ENCODE results near the gene IL33. TPM values are rescaled to one million over a fixed set of nuclear protein-coding genes. Genes with fewer than 3 reads are reported as not detected.

The IL33 gene
- total RNA-seq, 1 experiment from 2014 or later: not detected

DNA sequence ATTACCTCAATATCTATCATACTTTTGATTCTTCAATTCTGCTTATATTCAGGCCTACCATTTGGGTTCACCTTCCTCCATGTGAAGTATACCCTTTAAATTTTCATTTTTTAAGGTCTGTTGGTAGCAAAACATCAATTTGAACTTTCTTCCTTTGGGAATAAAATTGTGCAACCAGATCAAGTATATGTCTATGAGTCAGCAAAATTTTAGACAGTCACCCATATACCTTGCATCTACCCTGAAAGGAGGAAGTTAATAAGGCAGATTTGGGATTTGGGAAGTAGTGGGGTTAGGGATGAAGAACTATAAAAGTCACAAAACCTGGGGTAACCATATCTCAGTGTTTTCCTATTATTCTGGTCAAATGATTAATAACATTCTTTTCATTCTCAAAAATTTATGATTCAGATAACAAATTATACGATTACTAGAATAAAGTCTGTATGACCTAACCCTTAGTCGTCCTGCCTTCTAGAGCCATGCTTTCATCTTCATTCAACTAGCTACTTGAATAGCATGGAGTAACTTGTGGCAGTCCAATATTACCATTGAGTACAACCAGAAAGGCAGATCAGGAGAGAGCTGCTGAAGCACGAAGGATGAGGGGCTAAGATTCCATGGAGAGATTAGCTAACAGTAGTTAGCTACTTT, 2.8 kb upstream of the IL33 start:
- DNase-seq (ENCODE audit: low read depth, low spot score) (no peak), ATAC-seq (no peak)
- BruUV-seq (replicated peaks): no TSS peak
- Histone ChIP-seq H3K79me2 (ENCODE audit: insufficient read depth, low read length) (no peaks in the 10 kb centered on the region), H3K27ac (ENCODE audit: low read depth, low read length) (no peak overlapping the region), H3K4me3 (replicated peaks in 1 of 2; ENCODE audit: low read depth in 1 of 2, low read length in 2 of 2) (no peak overlapping the region), H3K9ac (ENCODE audit: low read length) (no peak overlapping the region), H3K9me3 (ENCODE audit: control insufficient read depth in 1 of 2, insufficient read depth in 1 of 2, low read depth in 1 of 2, low read length in 2 of 2) (peaks cover 8 to 10% of the 10 kb centered on the region in 2 experiments; a peak in 2 of 4 replicates), H3K36me3 (ENCODE audit: control insufficient read depth in 1 of 2, insufficient read depth in 2 of 2, low read length in 2 of 2) (no peaks in the 10 kb centered on the region), H2AFZ (ENCODE audit: low read depth, low read length, poor library complexity, severe bottlenecking) (peak overlapping the region; percentile 47), H4K20me1 (ENCODE audit: insufficient read depth) (no peaks in the 10 kb centered on the region), H3K4me1 (ENCODE audit: control insufficient read depth in 1 of 2, insufficient read depth in 2 of 2, low read length in 2 of 2) (no peaks in the 10 kb centered on the region), H3K27me3 (ENCODE audit: insufficient read depth, low read length) (no peaks in the 10 kb centered on the region), H3K9me2 (ENCODE audit: insufficient read depth) (no peaks in the 10 kb centered on the region), H3K4me2 (ENCODE audit: low read length) (no peak overlapping the region)
- CTCF ChIA-PET: interaction anchor here (1.1 kb wide), 1 partner anchor 18 kb away, joined by 3 read pairs; no protein-coding TSS in a partner anchor
- no peak for TF ChIP-seq RAD21 (IDR thresholded peaks at IDR 0.05; ENCODE audit: low read depth)
- no peak for TF ChIP-seq SRF (IDR thresholded peaks at IDR 0.05; ENCODE audit: low read depth)
- no peak for TF ChIP-seq FOSL1 (IDR thresholded peaks at IDR 0.05; ENCODE audit: low read depth)
- no peak for TF ChIP-seq ELF1 (IDR thresholded peaks at IDR 0.05; ENCODE audit: borderline replicate concordance, low read depth)
- TF ChIP-seq POLR2AphosphoS5 (IDR thresholded peaks at IDR 0.05; ENCODE audit: low read depth, low read length): no peak
- TF ChIP-seq, protein P1, sequence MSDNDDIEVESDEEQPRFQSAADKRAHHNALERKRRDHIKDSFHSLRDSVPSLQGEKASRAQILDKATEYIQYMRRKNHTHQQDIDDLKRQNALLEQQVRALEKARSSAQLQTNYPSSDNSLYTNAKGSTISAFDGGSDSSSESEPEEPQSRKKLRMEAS (IDR thresholded peaks at IDR 0.05): no peak
- TF ChIP-seq, protein P2, sequence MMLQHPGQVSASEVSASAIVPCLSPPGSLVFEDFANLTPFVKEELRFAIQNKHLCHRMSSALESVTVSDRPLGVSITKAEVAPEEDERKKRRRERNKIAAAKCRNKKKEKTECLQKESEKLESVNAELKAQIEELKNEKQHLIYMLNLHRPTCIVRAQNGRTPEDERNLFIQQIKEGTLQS (IDR thresholded peaks at IDR 0.05): no peak
- TF ChIP-seq CBX3 (IDR thresholded peaks at IDR 0.05; ENCODE audit: low read depth): no peak
- TF ChIP-seq SP1 (IDR thresholded peaks at IDR 0.05; ENCODE audit: low read depth): no peak
- TF ChIP-seq, protein P3, sequence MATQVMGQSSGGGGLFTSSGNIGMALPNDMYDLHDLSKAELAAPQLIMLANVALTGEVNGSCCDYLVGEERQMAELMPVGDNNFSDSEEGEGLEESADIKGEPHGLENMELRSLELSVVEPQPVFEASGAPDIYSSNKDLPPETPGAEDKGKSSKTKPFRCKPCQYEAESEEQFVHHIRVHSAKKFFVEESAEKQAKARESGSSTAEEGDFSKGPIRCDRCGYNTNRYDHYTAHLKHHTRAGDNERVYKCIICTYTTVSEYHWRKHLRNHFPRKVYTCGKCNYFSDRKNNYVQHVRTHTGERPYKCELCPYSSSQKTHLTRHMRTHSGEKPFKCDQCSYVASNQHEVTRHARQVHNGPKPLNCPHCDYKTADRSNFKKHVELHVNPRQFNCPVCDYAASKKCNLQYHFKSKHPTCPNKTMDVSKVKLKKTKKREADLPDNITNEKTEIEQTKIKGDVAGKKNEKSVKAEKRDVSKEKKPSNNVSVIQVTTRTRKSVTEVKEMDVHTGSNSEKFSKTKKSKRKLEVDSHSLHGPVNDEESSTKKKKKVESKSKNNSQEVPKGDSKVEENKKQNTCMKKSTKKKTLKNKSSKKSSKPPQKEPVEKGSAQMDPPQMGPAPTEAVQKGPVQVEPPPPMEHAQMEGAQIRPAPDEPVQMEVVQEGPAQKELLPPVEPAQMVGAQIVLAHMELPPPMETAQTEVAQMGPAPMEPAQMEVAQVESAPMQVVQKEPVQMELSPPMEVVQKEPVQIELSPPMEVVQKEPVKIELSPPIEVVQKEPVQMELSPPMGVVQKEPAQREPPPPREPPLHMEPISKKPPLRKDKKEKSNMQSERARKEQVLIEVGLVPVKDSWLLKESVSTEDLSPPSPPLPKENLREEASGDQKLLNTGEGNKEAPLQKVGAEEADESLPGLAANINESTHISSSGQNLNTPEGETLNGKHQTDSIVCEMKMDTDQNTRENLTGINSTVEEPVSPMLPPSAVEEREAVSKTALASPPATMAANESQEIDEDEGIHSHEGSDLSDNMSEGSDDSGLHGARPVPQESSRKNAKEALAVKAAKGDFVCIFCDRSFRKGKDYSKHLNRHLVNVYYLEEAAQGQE (IDR thresholded peaks at IDR 0.05; ENCODE audit: low read depth): no peak
- TF ChIP-seq ZFX (IDR thresholded peaks at IDR 0.05): no peak
- TF ChIP-seq, protein P4, sequence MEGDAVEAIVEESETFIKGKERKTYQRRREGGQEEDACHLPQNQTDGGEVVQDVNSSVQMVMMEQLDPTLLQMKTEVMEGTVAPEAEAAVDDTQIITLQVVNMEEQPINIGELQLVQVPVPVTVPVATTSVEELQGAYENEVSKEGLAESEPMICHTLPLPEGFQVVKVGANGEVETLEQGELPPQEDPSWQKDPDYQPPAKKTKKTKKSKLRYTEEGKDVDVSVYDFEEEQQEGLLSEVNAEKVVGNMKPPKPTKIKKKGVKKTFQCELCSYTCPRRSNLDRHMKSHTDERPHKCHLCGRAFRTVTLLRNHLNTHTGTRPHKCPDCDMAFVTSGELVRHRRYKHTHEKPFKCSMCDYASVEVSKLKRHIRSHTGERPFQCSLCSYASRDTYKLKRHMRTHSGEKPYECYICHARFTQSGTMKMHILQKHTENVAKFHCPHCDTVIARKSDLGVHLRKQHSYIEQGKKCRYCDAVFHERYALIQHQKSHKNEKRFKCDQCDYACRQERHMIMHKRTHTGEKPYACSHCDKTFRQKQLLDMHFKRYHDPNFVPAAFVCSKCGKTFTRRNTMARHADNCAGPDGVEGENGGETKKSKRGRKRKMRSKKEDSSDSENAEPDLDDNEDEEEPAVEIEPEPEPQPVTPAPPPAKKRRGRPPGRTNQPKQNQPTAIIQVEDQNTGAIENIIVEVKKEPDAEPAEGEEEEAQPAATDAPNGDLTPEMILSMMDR (IDR thresholded peaks at IDR 0.05 in 2 of 3, conservative IDR thresholded peaks at IDR 0.05 in 1 of 3; ENCODE audit: borderline replicate concordance in 1 of 3, insufficient read depth in 1 of 3, low read depth in 2 of 3, low read length in 2 of 3): no peak
- POLR2A ChIA-PET: no interaction called here
- intact Hi-C loops (cut with micrococcal nuclease): no loop called here
- RAD21 ChIA-PET (ENCODE audit: low non-redundant PET in 1 of 2, low total read pairs in 2 of 2, uncharacterized antibody in 2 of 2, unreplicated experiment in 2 of 2): no interaction called here

Measured in HCT116 (cell line).